GM12864 (cell line): ENCODE results near the gene CCDC28A.

ENCODE experiments used
- DNase-seq: peaks from one replicate; pipeline ENCODE4 v3.0.0-alpha.2; 2011; ENCODE audit warnings: low read depth
- H3K4me3 ChIP-seq: 2 replicates; pipeline ENCODE4 v1.5.1; 2011; ENCODE audit warnings: mild to moderate bottlenecking, low read depth, low read length, control low read depth
- TF ChIP-seq, protein P1 (sequence below): IDR thresholded peaks from 2 replicates; pipeline ENCODE4 v1.5.1; 2011; ENCODE audit warnings: low read depth, mild to moderate bottlenecking, moderate library complexity, low read length, control low read depth, inconsistent platforms; ENCODE audit errors: missing control alignments

Gene CCDC28A

DNA sequence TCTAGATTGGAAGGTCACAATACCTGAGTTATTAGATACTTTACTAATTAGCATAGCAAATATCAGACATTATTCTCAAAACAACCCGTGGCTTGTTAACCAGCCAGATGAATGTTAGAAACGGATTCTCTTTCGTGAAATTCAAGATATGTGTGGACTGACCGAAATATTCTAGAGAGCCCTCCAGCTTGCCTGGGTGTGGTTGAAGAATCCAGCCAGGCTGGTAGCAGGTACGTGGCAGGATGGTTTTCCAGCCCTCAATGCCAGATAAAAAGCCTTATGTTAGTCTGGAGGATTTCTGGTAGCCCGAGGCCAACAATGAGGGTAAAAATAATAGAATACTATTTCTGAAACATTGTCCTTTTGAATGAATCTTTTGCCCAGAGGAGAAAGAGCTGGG lies 41.7 kb downstream of the CCDC28A start:
- no peak for DNase-seq
- TF ChIP-seq, protein P1, sequence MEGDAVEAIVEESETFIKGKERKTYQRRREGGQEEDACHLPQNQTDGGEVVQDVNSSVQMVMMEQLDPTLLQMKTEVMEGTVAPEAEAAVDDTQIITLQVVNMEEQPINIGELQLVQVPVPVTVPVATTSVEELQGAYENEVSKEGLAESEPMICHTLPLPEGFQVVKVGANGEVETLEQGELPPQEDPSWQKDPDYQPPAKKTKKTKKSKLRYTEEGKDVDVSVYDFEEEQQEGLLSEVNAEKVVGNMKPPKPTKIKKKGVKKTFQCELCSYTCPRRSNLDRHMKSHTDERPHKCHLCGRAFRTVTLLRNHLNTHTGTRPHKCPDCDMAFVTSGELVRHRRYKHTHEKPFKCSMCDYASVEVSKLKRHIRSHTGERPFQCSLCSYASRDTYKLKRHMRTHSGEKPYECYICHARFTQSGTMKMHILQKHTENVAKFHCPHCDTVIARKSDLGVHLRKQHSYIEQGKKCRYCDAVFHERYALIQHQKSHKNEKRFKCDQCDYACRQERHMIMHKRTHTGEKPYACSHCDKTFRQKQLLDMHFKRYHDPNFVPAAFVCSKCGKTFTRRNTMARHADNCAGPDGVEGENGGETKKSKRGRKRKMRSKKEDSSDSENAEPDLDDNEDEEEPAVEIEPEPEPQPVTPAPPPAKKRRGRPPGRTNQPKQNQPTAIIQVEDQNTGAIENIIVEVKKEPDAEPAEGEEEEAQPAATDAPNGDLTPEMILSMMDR = no peak
- no peak overlapping the region for H3K4me3 ChIP-seq

DNA sequence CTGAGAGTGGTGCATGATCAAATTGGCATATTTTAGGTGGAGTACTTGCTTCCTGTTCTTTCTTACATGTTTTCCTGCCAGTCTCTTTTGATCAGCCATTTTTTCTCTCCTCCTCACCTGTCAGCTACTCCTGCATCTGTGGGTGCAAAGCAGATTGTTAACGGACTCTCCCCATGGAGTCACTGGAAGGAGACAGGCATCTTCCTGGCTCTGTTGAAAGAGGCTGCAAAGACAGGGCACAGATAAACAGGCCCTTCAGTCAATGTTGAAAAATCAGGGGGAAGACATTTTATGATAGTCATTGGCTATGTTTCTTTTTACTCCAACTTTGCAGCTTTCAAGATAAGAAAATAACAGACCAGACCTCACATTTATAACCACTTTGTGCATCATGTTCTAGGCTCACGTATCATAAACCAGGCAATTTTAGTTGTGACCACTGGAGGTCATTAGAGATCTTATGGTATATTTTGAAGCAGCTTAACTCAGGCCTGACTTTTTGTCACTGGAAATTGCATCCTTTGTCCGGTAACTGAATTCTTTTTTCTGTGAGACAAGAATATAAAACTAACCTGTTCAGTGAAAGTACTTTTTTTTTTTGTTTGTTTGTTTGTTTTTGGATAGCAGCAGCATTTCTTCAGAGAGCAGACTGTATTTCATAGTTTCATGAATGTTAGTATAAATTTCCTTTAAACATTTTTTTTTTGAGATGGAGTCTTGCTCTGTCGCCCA lies 42.4 kb downstream of the CCDC28A start:
- TF ChIP-seq, protein P1 = peak; percentile 55
- DNase-seq = no peak
- no peak overlapping the region for H3K4me3 ChIP-seq

DNA sequence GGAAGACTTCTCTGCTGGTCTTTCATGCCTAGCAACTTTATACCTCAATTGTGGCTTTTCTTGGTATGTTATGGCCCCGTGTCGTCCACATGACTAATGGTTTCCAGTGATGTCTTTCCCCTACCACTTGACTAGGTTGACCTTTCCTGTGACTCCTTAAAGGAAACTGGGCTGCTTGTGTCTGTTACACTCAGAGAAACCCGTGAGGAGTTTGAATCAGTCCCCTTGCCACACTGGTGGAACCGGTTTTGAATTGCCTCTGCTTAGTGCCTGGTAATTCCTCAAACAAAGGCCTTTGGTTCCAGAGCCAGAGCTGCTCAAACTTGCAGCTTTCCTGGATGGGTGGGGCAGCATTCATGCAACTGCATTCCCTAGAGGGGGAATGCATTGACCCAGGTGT lies 44.2 kb downstream of the CCDC28A start:
- DNase-seq = no peak
- H3K4me3 ChIP-seq = no peak overlapping the region
- TF ChIP-seq, protein P1 = no peak

DNA sequence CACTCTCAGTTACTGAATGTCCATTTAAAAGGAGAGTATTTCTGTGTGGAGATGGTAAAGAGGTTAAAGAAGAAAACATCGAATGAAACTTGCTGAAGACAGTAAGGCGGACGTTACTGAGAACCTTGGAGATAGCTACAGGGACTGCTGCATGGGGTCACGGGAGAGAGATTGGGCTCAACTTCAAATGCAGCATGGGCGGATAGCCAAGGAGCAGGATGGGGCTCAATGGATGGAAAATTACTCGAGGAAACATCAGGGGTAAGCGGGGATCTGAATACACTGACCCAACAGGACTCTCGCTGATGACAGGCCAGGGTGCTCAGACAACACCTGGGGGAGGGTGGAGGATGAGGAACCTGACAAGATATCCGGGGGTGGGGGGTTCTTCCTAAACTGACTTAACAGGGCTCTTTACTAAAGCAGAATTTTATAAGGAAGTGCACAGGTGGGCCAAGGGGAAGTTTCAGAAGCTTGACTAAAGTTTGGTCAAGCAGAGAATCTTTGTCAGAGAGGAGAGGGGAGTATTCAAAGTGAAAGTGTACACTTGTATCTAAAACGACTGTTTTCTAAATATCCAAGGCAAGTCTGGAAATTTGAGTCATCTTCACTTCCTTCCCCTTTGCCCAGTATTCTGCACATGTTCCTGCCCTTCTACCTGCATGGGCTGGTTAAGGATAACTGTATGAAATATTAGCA lies 45.1 kb downstream of the CCDC28A start:
- peak overlapping the region; percentile 3; the same call in 1 of the 2 replicates for H3K4me3 ChIP-seq
- peak; percentile 76 for DNase-seq
- TF ChIP-seq, protein P1 = no peak

DNA sequence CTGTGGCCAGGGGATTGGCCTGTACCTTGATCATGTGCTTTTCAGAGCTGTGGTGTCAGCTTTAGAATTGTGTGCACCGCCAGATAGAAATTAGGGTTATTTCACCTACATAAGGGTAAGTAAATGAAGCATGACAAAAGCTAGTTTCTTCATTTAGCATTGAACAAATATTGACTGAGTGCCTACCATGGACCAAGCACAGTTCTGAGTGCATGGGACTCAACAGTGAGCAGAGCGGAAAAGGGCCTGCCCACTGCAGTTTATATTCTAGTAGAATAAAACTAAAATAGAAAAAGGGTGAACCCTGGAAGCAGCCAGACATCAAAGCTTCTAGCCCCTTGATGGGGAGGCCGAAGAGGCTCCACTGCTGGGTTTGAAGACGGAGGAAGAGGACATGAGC lies 48.0 kb downstream of the CCDC28A start:
- no peak for DNase-seq
- TF ChIP-seq, protein P1 = no peak
- H3K4me3 ChIP-seq = no peak overlapping the region

DNA sequence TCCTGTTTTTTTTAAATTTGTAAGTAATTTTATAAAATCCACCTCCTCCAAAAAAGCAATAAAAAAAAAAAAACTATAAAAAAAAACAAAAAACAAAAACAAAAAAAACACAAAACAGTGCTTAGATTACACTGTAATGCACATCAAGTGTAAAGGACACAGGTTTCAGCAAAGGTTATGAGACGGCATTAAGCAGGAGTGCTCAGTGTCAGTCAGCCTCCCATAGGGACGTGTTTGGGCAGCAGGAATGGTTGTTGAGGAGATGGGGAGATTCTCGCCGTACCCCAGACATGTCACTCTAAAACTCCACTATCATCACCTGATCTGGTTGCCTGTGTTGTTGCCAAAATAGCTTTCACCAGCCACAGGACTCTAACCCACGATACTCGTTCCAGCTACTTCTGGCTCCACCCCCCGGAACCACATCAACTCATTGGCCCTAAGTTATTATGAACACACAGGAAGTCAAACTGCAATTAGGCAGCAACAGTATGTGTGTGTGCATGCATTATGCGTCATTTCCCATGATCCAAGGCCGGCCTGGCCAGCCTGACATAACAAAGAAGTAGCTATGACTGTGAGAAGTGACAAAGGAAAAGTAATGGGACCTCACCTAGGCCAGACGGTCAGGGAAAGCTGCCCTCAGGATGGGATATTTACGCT lies 51.0 kb downstream of the CCDC28A start:
- TF ChIP-seq, protein P1 = no peak
- H3K4me3 ChIP-seq = no peak overlapping the region
- DNase-seq = no peak
